ENCODE results near the gene SYTL3.

The SYTL3 gene

DNA sequence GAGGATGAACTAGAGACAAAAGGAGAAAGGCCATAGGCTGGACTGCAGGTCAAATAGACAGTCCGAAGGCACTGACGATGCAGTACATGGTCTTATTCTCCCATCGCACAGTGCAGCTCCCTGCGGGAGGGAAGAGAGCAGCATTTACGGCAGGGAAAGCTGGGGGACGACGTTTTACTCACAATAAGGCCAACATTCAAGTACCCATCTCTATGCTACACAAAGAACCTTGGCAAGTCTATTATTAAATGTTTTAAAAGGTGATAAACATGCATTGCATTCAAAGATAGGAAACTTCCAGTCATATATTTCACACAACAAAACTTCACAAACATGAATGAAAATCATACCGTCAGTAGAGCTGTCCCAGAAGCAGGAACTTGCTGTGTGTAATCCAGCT, 13.1 kb upstream of the SYTL3 start:
- DNase-seq: no peak
- TF ChIP-seq CTCF (IDR thresholded peaks at IDR 0.05; ENCODE audit: low read depth, low read length, missing control alignments): no peak
- no peak overlapping the region for H3K27ac ChIP-seq
- no peak overlapping the region for H3K4me3 ChIP-seq (ENCODE audit: low read depth, low read length)
- in situ Hi-C loops (cut with HindIII; ENCODE audit: low pct_ligation_motif_present, low sequenced_read_pairs): no loop called here
- H3K36me3 ChIP-seq (replicated peaks): peaks cover 36% of the 10 kb centered on the region
- H3K27me3 ChIP-seq (replicated peaks): no peaks in the 10 kb centered on the region

DNA sequence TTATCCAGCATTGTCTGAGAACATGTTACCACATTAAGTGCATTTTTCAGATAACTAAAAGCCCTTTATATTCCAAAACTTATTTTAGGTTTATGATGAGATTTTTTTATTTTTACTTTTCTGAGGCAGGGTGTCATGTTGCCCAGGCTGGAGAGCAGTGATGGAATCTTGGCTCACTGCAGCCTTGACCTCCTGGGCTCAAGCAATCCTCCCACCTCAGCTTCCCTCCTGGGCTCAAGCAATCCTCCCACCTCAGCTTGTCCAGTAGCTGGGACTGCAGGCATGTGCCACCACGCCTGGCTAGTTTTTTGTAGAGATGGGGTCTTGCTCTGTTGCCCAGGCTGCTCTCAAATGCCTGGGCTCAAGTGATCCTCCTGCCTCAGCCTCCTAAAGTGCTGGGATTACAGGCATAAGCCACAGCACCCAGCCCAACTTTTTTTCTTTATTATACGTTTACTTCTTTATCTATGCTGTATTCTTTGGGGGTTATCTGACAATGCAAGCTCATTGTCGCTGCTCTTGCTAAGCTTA, 11.5 kb upstream of the SYTL3 start:
- Histone ChIP-seq H3K27me3 (replicated peaks) (no peaks in the 10 kb centered on the region), H3K4me3 (ENCODE audit: low read depth, low read length) (no peak overlapping the region), H3K27ac (no peak overlapping the region), H3K36me3 (replicated peaks) (peaks cover 28% of the 10 kb centered on the region)
- DNase-seq: no peak
- in situ Hi-C loops (cut with HindIII; ENCODE audit: low pct_ligation_motif_present, low sequenced_read_pairs): no loop called here
- no peak for TF ChIP-seq CTCF (IDR thresholded peaks at IDR 0.05; ENCODE audit: low read depth, low read length, missing control alignments)

DNA sequence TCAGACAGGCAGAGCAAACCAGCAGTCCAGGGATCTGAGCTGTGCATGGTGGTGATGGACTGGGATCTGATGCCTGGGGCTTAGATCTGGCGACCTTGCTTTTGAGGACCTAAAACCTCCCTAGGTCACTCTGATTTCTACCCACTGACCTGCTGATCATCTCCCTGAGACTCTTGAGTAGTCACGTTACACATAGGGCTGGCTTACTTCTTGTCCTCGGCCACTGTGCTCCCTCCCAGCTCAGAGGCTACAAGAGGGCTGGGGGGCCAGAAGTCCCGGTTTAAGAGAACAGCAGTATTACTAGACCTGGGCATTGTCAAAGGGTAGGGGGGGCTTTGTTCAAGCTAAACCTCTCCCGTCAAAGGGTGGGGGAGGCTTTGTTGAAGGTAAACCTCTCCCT, 10.8 kb upstream of the SYTL3 start:
- in situ Hi-C loops (cut with HindIII; ENCODE audit: low pct_ligation_motif_present, low sequenced_read_pairs): no loop called here
- Histone ChIP-seq H3K4me3 (ENCODE audit: low read depth, low read length) (no peak overlapping the region), H3K36me3 (replicated peaks) (peaks cover 28% of the 10 kb centered on the region), H3K27me3 (replicated peaks) (no peaks in the 10 kb centered on the region), H3K27ac (no peak overlapping the region)
- no peak for DNase-seq
- no peak for TF ChIP-seq CTCF (IDR thresholded peaks at IDR 0.05; ENCODE audit: low read depth, low read length, missing control alignments)

DNA sequence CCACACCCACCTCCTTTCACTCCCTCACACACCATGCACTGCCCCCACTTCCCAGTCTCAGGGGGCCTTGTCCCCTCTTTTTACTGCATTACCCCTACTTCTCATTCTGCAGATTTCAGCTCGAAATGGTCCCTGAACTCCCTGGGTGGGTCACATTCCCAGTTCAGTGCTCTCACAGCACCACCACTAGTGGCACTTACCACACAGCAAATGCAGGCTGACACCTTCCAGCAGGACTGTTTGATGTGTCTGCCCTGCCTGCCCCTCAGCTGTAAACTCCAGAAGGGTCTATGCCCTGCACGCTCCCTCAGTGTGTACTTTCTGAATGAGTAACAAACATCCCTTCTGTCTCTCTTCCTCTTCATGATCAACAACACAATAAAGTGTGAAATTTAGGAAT, 9.3 kb upstream of the SYTL3 start:
- no peaks in the 10 kb centered on the region for H3K27me3 ChIP-seq (replicated peaks)
- H3K36me3 ChIP-seq (replicated peaks): peaks cover 24% of the 10 kb centered on the region
- H3K4me3 ChIP-seq (ENCODE audit: low read depth, low read length): no peak overlapping the region
- in situ Hi-C loops (cut with HindIII; ENCODE audit: low pct_ligation_motif_present, low sequenced_read_pairs): no loop called here
- no peak for TF ChIP-seq CTCF (IDR thresholded peaks at IDR 0.05; ENCODE audit: low read depth, low read length, missing control alignments)
- DNase-seq: no peak
- H3K27ac ChIP-seq: no peak overlapping the region

- TF ChIP-seq CTCF (IDR thresholded peaks at IDR 0.05; ENCODE audit: low read depth, low read length, missing control alignments): no peak
- H3K27me3 ChIP-seq (replicated peaks): no peaks in the 10 kb centered on the region
- peak; percentile 60 for DNase-seq
- H3K4me3 ChIP-seq (ENCODE audit: low read depth, low read length): peak overlapping the region; percentile 6
- peak overlapping the region; percentile 95 for H3K27ac ChIP-seq
- in situ Hi-C loops (cut with HindIII; ENCODE audit: low pct_ligation_motif_present, low sequenced_read_pairs): no loop called here
- peaks cover 11% of the 10 kb centered on the region for H3K36me3 ChIP-seq (replicated peaks)
These were observed 7.7 kb upstream of the SYTL3 start for GRCh38 chr6:158642097-158642601.

DNA sequence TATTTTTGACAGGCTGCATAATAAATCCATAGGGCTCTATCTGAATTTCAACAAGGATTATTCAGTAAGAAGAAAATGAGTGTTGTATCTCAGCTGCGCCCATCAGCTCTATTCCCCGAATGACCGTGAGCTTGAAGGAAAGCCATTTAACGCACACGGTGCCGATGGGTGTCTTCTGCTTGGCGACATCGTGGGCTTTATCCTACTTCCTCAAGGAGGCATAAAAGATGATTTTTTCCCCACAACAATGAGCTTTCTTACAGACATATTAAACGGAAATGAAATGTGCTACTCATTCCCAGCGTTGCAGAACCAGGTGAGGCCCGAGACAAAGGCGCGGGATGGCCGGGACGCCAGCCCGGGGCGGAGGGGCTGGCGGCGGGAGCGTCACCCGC, 6.0 kb upstream of the SYTL3 start:
- Histone ChIP-seq H3K36me3 (replicated peaks) (peaks cover 6% of the 10 kb centered on the region), H3K27me3 (replicated peaks) (no peaks in the 10 kb centered on the region)
- TF ChIP-seq CTCF (IDR thresholded peaks at IDR 0.05; ENCODE audit: low read depth, low read length, missing control alignments): no peak

More for the DNA sequence above, 6.0 kb upstream of the SYTL3 start:
- DNase-seq: no peak
- Histone ChIP-seq H3K27ac (peak overlapping the region; percentile 95), H3K4me3 (ENCODE audit: low read depth, low read length) (peak overlapping the region; percentile 97)
- in situ Hi-C loops (cut with HindIII; ENCODE audit: low pct_ligation_motif_present, low sequenced_read_pairs): no loop called here
